ENCODE data around the gene GSE1. TPM values are rescaled to one million over a fixed set of nuclear protein-coding genes. Genes with fewer than 3 reads are reported as not detected.

GSE1 gene
- total and polyA plus RNA-seq, 2 experiments from 2014 or later, result 32.4 to 135 TPM

DNA sequence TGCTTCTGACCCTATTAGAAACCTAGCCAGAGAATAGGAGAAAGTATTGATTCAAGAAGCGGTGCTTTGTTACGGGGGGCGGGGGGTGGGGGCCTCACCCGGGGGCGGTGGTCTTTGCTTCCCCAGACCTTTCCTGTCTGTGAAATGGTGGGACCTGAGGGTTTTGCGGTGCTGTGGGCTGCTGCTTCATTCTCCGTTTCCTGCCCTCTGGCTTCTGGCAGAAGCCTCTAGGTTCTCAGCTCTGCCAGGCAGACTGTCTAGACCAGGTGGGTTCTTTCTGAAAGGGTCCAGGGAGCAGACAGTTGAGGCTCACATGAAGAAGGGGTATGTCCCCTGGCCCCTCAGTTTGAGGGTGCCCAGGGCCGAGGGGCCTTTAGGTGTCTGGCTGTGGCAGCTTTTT lies 14.0 kb downstream of the GSE1 start:
- no peaks in the 10 kb centered on the region for H3K36me3 ChIP-seq (ENCODE audit: insufficient read depth)
- Mint-ChIP-seq H3K4me3 (no peak overlapping the region), H3K27ac (no peak overlapping the region), H3K27me3 (ENCODE audit: insufficient read depth, low read depth, poor library complexity) (peaks cover 21% of the 10 kb centered on the region), H3K4me1 (peaks cover 51% of the 10 kb centered on the region), H3K9me3 (peaks cover 15% of the 10 kb centered on the region), H3K36me3 (ENCODE audit: low read depth) (peaks cover 31% of the 10 kb centered on the region)
- DNase-seq (ENCODE audit: low spot score) (no peak), ATAC-seq (no peak)
- H3F3A ChIP-seq (replicated peaks; ENCODE audit: low read depth), result peaks cover 13% of the 10 kb centered on the region; the same call in 1 of the 2 replicates
- no peak overlapping the region for H3K4me3 ChIP-seq
- no peaks in the 10 kb centered on the region for H3K27me3 ChIP-seq (ENCODE audit: insufficient read depth)
- TF ChIP-seq ZNF462 (CRISPR knock-in tag; IDR thresholded peaks at IDR 0.05) (no peak), POLR2AphosphoS5 (IDR thresholded peaks at IDR 0.05; ENCODE audit: low read depth) (no peak), NANOG (IDR thresholded peaks at IDR 0.05; ENCODE audit: borderline replicate concordance) (no peak), STAT1 (IDR thresholded peaks at IDR 0.05; ENCODE audit: unreplicated experiment) (no peak), JUNB (IDR thresholded peaks at IDR 0.05; ENCODE audit: unreplicated experiment) (no peak), CREB1 (CRISPR knock-in tag; IDR thresholded peaks at IDR 0.05; ENCODE audit: low read depth) (no peak), EZH2 (IDR thresholded peaks at IDR 0.05; ENCODE audit: low read depth, unreplicated experiment) (no peak), ZNF114 (CRISPR knock-in tag; IDR thresholded peaks at IDR 0.05) (no peak), ZNF331 (CRISPR knock-in tag; IDR thresholded peaks at IDR 0.05; ENCODE audit: low read depth) (no peak), EZH2phosphoT487 (IDR thresholded peaks at IDR 0.05; ENCODE audit: unreplicated experiment) (no peak)
- TF ChIP-seq, protein P1, sequence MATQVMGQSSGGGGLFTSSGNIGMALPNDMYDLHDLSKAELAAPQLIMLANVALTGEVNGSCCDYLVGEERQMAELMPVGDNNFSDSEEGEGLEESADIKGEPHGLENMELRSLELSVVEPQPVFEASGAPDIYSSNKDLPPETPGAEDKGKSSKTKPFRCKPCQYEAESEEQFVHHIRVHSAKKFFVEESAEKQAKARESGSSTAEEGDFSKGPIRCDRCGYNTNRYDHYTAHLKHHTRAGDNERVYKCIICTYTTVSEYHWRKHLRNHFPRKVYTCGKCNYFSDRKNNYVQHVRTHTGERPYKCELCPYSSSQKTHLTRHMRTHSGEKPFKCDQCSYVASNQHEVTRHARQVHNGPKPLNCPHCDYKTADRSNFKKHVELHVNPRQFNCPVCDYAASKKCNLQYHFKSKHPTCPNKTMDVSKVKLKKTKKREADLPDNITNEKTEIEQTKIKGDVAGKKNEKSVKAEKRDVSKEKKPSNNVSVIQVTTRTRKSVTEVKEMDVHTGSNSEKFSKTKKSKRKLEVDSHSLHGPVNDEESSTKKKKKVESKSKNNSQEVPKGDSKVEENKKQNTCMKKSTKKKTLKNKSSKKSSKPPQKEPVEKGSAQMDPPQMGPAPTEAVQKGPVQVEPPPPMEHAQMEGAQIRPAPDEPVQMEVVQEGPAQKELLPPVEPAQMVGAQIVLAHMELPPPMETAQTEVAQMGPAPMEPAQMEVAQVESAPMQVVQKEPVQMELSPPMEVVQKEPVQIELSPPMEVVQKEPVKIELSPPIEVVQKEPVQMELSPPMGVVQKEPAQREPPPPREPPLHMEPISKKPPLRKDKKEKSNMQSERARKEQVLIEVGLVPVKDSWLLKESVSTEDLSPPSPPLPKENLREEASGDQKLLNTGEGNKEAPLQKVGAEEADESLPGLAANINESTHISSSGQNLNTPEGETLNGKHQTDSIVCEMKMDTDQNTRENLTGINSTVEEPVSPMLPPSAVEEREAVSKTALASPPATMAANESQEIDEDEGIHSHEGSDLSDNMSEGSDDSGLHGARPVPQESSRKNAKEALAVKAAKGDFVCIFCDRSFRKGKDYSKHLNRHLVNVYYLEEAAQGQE (IDR thresholded peaks at IDR 0.05; ENCODE audit: unreplicated experiment), result no peak
- TF ChIP-seq, protein P2, sequence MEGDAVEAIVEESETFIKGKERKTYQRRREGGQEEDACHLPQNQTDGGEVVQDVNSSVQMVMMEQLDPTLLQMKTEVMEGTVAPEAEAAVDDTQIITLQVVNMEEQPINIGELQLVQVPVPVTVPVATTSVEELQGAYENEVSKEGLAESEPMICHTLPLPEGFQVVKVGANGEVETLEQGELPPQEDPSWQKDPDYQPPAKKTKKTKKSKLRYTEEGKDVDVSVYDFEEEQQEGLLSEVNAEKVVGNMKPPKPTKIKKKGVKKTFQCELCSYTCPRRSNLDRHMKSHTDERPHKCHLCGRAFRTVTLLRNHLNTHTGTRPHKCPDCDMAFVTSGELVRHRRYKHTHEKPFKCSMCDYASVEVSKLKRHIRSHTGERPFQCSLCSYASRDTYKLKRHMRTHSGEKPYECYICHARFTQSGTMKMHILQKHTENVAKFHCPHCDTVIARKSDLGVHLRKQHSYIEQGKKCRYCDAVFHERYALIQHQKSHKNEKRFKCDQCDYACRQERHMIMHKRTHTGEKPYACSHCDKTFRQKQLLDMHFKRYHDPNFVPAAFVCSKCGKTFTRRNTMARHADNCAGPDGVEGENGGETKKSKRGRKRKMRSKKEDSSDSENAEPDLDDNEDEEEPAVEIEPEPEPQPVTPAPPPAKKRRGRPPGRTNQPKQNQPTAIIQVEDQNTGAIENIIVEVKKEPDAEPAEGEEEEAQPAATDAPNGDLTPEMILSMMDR (conservative IDR thresholded peaks at IDR 0.05; ENCODE audit: low read depth in 2 of 2), result no peak
- TF ChIP-seq, protein P3, sequence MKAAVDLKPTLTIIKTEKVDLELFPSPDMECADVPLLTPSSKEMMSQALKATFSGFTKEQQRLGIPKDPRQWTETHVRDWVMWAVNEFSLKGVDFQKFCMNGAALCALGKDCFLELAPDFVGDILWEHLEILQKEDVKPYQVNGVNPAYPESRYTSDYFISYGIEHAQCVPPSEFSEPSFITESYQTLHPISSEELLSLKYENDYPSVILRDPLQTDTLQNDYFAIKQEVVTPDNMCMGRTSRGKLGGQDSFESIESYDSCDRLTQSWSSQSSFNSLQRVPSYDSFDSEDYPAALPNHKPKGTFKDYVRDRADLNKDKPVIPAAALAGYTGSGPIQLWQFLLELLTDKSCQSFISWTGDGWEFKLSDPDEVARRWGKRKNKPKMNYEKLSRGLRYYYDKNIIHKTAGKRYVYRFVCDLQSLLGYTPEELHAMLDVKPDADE (IDR thresholded peaks at IDR 0.05), result no peak
- peaks cover 16% of the 10 kb centered on the region; the same call in 1 of the 2 replicates for H3K4me1 ChIP-seq (ENCODE audit: insufficient read depth)
- no peak overlapping the region for H3K27ac ChIP-seq (ENCODE audit: low read depth)
- H3K4me2 ChIP-seq, result no peak overlapping the region
- H4K20me1 ChIP-seq (replicated peaks; ENCODE audit: insufficient read depth), result peaks cover 83% of the 10 kb centered on the region
- no peak overlapping the region for H2AFZ ChIP-seq
- H3K79me2 ChIP-seq (replicated peaks; ENCODE audit: insufficient read depth), result peaks cover 100% of the 10 kb centered on the region
- no peaks in the 10 kb centered on the region for H3K9me2 ChIP-seq (ENCODE audit: insufficient read depth)
